Karpas-422 (cell line): Measurements from ENCODE around the gene B3GALT5. TPM values are rescaled to one million over a fixed set of nuclear protein-coding genes. Genes with fewer than 3 reads are reported as not detected.

Experiments
- DNase-seq: peaks from one replicate; pipeline ENCODE4 v3.0.0-alpha.2; 2015
- H2AFZ ChIP-seq: fragments of 200-600 bp; sonication (generic); 2 replicates; pipeline ENCODE4 v1.6.1; 2014; ENCODE audit warnings: antibody characterized with exemption, low read length, mixed read lengths
- H3K27ac ChIP-seq: fragments of 200-600 bp; sonication (generic); 2 replicates; pipeline ENCODE4 v1.5.1; 2014; ENCODE audit warnings: mild to moderate bottlenecking, low read length, moderate library complexity
- H3K27me3 ChIP-seq: fragments of 200-600 bp; sonication (generic); 2 replicates; pipeline ENCODE4 v1.6.1; 2014; ENCODE audit warnings: low read length, mixed read lengths
- H3K36me3 ChIP-seq: fragments of 200-600 bp; sonication (generic); 2 replicates; pipeline ENCODE4 v1.6.1; 2014; ENCODE audit warnings: low read length, mixed read lengths; ENCODE audit not compliant: insufficient read depth
- H3K4me1 ChIP-seq: fragments of 200-600 bp; sonication (generic); 2 replicates; pipeline ENCODE4 v1.6.1; 2014; ENCODE audit warnings: mild to moderate bottlenecking, low read length, mixed read lengths
- H3K4me2 ChIP-seq: fragments of 200-600 bp; sonication (generic); 2 replicates; pipeline ENCODE4 v1.6.1; 2014; ENCODE audit warnings: low read length, low read depth, mild to moderate bottlenecking; ENCODE audit not compliant: poor library complexity, severe bottlenecking
- H3K4me3 ChIP-seq: fragments of 200-600 bp; sonication (generic); 2 replicates; pipeline ENCODE4 v1.5.1; 2014; ENCODE audit warnings: mild to moderate bottlenecking, antibody characterized with exemption, low read length, mixed read lengths
- H3K79me2 ChIP-seq: fragments of 200-600 bp; sonication (generic); 2 replicates; pipeline ENCODE4 v1.6.1; 2014; ENCODE audit warnings: mild to moderate bottlenecking, low read length, mixed read lengths
- H3K9ac ChIP-seq: fragments of 200-600 bp; sonication (generic); 2 replicates; pipeline ENCODE4 v1.6.0; 2014; ENCODE audit warnings: low read length
- H3K9me2 ChIP-seq: fragments of 200-600 bp; sonication (generic), shearing (Covaris generic); replicated peaks from 2 replicates; pipeline ENCODE4 v1.6.0; 2014; ENCODE audit warnings: mild to moderate bottlenecking, low read length, moderate library complexity; ENCODE audit not compliant: insufficient read depth
- H3K9me3 ChIP-seq: fragments of 300-700, 200-600 bp; sonication (generic); 2 replicates; pipeline ENCODE4 v1.6.1; 2014; ENCODE audit warnings: low read length, mixed read lengths
- H4K20me1 ChIP-seq: fragments of 200-600 bp; sonication (generic); 2 replicates; pipeline ENCODE4 v1.6.1; 2014; ENCODE audit warnings: mild to moderate bottlenecking, antibody characterized with exemption, low read length, low read depth; ENCODE audit not compliant: insufficient read depth
- total RNA-seq: library from RNA; depleted of rRNA; stranded (reverse); fragments of >200 nt; shearing (Covaris generic); gene quantifications from 2 replicates; pipeline ENCODE4 v1.2.3, GENCODE V29; 2014; ENCODE audit warnings: low replicate concordance

Gene B3GALT5
- total RNA-seq, 1 experiment from 2014 or later = not detected

GRCh38 chr21:39655589-39655988 lies 42.8 kb downstream of the B3GALT5 start:
- Histone ChIP-seq H3K4me1 (no peaks in the 10 kb centered on the region), H3K4me3 (no peak overlapping the region), H2AFZ (no peak overlapping the region), H3K9me3 (no peaks in the 10 kb centered on the region), H3K27me3 (no peaks in the 10 kb centered on the region), H3K36me3 (no peaks in the 10 kb centered on the region), H3K9ac (no peak overlapping the region), H4K20me1 (no peaks in the 10 kb centered on the region), H3K4me2 (no peak overlapping the region), H3K9me2 (no peaks in the 10 kb centered on the region), H3K79me2 (no peaks in the 10 kb centered on the region), H3K27ac (no peak overlapping the region)
- DNase-seq = no peak

DNA sequence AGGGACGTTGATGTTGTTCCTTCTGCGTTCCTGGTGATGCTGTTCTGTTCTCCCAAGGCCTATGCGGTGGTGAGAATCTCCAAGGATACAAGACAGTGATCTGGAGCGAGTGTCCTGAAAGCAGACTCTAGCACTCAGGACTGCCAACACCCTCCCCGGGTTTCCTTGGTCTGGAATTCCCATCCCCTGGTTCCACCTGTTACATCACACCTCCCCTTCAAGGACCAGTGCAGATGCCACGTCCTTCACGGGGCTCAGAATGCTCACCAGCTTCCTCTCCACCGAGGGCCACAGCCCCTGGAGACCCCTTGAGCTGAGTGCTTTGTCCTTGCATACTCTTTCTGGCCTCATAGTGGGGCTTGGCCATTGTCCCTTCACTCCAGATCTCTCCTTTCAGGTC lies 43.5 kb downstream of the B3GALT5 start:
- no peak overlapping the region for H3K9ac ChIP-seq

DNA sequence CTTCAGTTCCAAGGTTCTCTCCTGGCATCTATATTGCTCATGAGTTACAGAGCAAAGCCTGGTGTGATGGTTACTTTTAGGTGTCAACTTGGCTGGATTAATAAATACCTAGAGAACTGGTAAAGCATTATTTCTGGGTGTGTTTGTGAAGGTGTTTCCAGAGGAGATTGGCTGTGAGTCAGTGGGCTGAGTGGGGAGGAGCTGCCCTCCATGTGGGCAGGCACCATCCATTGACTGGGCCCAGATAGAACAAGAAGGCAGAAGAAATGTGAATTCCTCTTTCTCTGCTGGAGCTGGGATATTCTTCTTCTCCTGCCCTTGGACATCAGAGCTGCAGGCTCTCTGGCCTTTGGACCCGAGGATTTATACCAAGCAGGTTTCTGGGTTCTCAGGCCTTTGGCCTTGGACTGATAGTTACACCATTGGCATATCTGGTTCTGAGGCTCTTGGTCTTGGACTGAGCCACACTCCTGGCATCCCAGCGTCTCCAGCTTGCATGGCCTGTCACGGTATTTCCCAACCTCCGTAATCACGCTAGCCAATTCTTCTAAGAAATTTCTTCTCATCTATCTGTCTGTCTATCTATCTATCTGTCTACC lies 44.5 kb downstream of the B3GALT5 start:
- Histone ChIP-seq H4K20me1 (no peaks in the 10 kb centered on the region), H3K36me3 (no peaks in the 10 kb centered on the region), H3K9me3 (no peaks in the 10 kb centered on the region), H3K4me1 (no peaks in the 10 kb centered on the region), H3K4me3 (no peak overlapping the region), H3K4me2 (no peak overlapping the region), H3K79me2 (no peaks in the 10 kb centered on the region), H3K27ac (no peak overlapping the region), H3K27me3 (no peaks in the 10 kb centered on the region), H3K9me2 (no peaks in the 10 kb centered on the region), H2AFZ (no peak overlapping the region), H3K9ac (no peak overlapping the region)
- no peak for DNase-seq

More for the DNA sequence above, 43.5 kb downstream of the B3GALT5 start:
- Histone ChIP-seq H3K9me2 (no peaks in the 10 kb centered on the region), H3K27me3 (no peaks in the 10 kb centered on the region), H3K4me2 (no peak overlapping the region), H3K9me3 (no peaks in the 10 kb centered on the region), H2AFZ (no peak overlapping the region), H3K4me1 (no peaks in the 10 kb centered on the region), H3K27ac (no peak overlapping the region), H3K79me2 (no peaks in the 10 kb centered on the region), H4K20me1 (no peaks in the 10 kb centered on the region), H3K36me3 (no peaks in the 10 kb centered on the region), H3K4me3 (no peak overlapping the region)
- no peak for DNase-seq

DNA sequence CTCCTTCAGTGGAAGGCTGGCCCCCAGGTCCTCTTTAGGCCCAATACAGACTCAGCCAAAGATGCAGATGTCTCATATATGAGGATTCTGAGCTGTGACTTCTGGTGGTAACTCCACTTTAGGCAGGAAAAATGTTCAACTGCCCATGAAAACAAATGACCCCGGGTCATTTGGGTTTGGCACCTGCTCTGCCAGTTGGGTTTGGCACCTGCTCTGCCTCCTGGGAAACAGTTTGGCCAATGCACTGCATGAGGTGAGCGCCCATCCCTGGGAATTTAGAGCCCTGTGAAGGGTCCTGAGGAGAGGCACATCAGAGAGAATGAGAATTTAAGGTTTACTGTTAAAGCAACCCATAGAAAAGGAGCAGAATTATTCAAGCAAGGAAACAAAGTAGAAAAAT lies 45.3 kb downstream of the B3GALT5 start:
- Histone ChIP-seq H3K4me1 (peaks cover 7% of the 10 kb centered on the region), H2AFZ (no peak overlapping the region), H3K36me3 (no peaks in the 10 kb centered on the region), H4K20me1 (no peaks in the 10 kb centered on the region), H3K9ac (no peak overlapping the region), H3K27me3 (no peaks in the 10 kb centered on the region), H3K4me2 (no peak overlapping the region), H3K79me2 (no peaks in the 10 kb centered on the region), H3K9me2 (no peaks in the 10 kb centered on the region), H3K4me3 (no peak overlapping the region), H3K27ac (no peak overlapping the region), H3K9me3 (no peaks in the 10 kb centered on the region)
- DNase-seq = no peak

GRCh38 chr21:39659070-39659815 lies 46.5 kb downstream of the B3GALT5 start:
- Histone ChIP-seq H3K9me3 (no peaks in the 10 kb centered on the region), H3K4me1 (peaks cover 7% of the 10 kb centered on the region), H3K4me2 (no peak overlapping the region), H3K79me2 (no peaks in the 10 kb centered on the region), H3K9me2 (no peaks in the 10 kb centered on the region), H3K4me3 (no peak overlapping the region), H3K27ac (no peak overlapping the region), H4K20me1 (no peaks in the 10 kb centered on the region), H3K36me3 (no peaks in the 10 kb centered on the region), H3K27me3 (no peaks in the 10 kb centered on the region), H2AFZ (no peak overlapping the region), H3K9ac (no peak overlapping the region)
- no peak for DNase-seq

- Histone ChIP-seq H3K9me3 (no peaks in the 10 kb centered on the region), H3K4me1 (peaks cover 7% of the 10 kb centered on the region), H4K20me1 (no peaks in the 10 kb centered on the region), H2AFZ (no peak overlapping the region), H3K79me2 (no peaks in the 10 kb centered on the region), H3K9me2 (no peaks in the 10 kb centered on the region), H3K4me2 (no peak overlapping the region), H3K4me3 (no peak overlapping the region), H3K9ac (no peak overlapping the region), H3K27ac (no peak overlapping the region), H3K36me3 (no peaks in the 10 kb centered on the region), H3K27me3 (no peaks in the 10 kb centered on the region)
- DNase-seq = no peak
Measured at GRCh38 chr21:39660191-39660980, 47.6 kb downstream of the B3GALT5 start.

DNA sequence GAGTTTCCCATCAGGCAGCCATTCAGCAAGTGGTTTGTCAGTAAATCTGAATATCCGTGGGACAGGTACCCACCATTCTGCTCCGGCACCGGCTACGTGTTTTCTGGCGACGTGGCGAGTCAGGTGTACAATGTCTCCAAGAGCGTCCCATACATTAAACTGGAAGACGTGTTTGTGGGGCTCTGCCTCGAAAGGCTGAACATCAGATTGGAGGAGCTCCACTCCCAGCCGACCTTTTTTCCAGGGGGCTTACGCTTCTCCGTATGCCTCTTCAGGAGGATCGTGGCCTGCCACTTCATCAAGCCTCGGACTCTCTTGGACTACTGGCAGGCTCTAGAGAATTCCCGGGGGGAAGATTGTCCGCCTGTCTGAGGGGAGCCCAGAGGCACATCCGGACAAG lies 48.4 kb downstream of the B3GALT5 start:
- DNase-seq = no peak
- H3K9me3 ChIP-seq = no peaks in the 10 kb centered on the region
- H3K36me3 ChIP-seq = no peaks in the 10 kb centered on the region

DNA sequence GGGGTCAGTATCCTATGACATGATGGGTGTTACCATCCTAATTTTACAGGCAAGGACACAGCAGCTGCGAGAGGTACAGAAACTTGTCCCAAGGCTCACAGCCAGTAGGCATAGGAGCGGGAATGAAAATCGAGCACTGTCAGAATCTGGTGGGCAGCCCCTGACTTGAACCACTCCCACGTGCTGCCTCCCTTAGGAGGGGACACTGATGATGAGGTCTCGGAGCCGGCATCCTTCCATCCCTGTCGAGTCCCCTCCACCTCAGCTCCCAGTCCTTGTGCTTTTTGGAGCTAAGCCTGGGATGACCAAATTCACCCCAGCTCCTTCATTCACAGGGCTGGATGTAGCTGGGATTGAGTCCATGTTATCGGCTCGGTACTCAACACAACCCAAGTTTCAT lies 49.0 kb downstream of the B3GALT5 start:
- H3K79me2 ChIP-seq = no peaks in the 10 kb centered on the region
- H3K36me3 ChIP-seq = no peaks in the 10 kb centered on the region
- no peak overlapping the region for H3K9ac ChIP-seq
- no peaks in the 10 kb centered on the region for H3K27me3 ChIP-seq
- no peaks in the 10 kb centered on the region for H3K9me3 ChIP-seq
- H3K4me2 ChIP-seq = no peak overlapping the region
- no peak overlapping the region for H3K27ac ChIP-seq
- no peak overlapping the region for H3K4me3 ChIP-seq
- H3K9me2 ChIP-seq = no peaks in the 10 kb centered on the region
- no peak overlapping the region for H2AFZ ChIP-seq
- H4K20me1 ChIP-seq = no peaks in the 10 kb centered on the region
- no peak for DNase-seq
- peaks cover 7% of the 10 kb centered on the region for H3K4me1 ChIP-seq

More for the DNA sequence above, 48.4 kb downstream of the B3GALT5 start:
- Histone ChIP-seq H3K9ac (no peak overlapping the region), H3K4me3 (no peak overlapping the region), H3K27me3 (no peaks in the 10 kb centered on the region), H2AFZ (no peak overlapping the region), H3K4me1 (peaks cover 7% of the 10 kb centered on the region), H3K79me2 (no peaks in the 10 kb centered on the region), H3K9me2 (no peaks in the 10 kb centered on the region), H3K4me2 (no peak overlapping the region), H3K27ac (no peak overlapping the region), H4K20me1 (no peaks in the 10 kb centered on the region)
